Upper lobe of left lung (tissue), 4 donors: ENCODE results near the gene ZNF333.

Experiments
- CTCF ChIP-seq, 6 experiments: fragments of 450-650 bp in 4 of 6; fragments of 200-600 bp in 2 of 6; sonication (generic) in 2 of 6; IDR thresholded peaks; one replicate each; pipeline ENCODE4 v1.5.1; 2016 to 2019; ENCODE audit warnings: antibody characterized with exemption in 6 of 6
- EP300 ChIP-seq, 4 donors: sonication (generic); formaldehyde crosslinking; IDR thresholded peaks; one replicate each; pipeline ENCODE4 v1.5.1; 2017; ENCODE audit warnings: antibody characterized with exemption in 4 of 4, control low read depth in 2 of 4
- POLR2A ChIP-seq, 4 donors: fragments of 450-650 bp; IDR thresholded peaks; one replicate each; pipeline ENCODE4 v1.5.1; 2016 to 2017; ENCODE audit warnings: antibody characterized with exemption in 4 of 4, mild to moderate bottlenecking in 2 of 4

GRCh38 chr19:14731200-14731599, 41.4 kb downstream of the ZNF333 start:
- TF ChIP-seq EP300 (IDR thresholded peaks at IDR 0.05), result no peak
- no peak for TF ChIP-seq CTCF (IDR thresholded peaks at IDR 0.05)
- TF ChIP-seq POLR2A (IDR thresholded peaks at IDR 0.05), result no peak
